Nephron (organoid): ENCODE data around the gene DLX1.

Experiments
- H3K27ac Mint-ChIP-seq, 3 experiments: 2 replicates each; pipeline ENCODE4 v1.8.0; 2020; ENCODE audit warnings: mixed read lengths in 3 of 3, mild to moderate bottlenecking in 2 of 3, moderate library complexity in 1 of 3
- H3K27me3 Mint-ChIP-seq: 2 replicates; pipeline ENCODE4 v1.8.0; 2021; ENCODE audit warnings: low read depth, mild to moderate bottlenecking, moderate library complexity, mixed read lengths
- H3K36me3 Mint-ChIP-seq: 2 replicates; pipeline ENCODE4 v1.8.0; 2020; ENCODE audit warnings: low read depth, mixed read lengths
- H3K4me1 Mint-ChIP-seq: 2 replicates; pipeline ENCODE4 v1.8.0; 2020; ENCODE audit warnings: mixed read lengths
- H3K4me3 Mint-ChIP-seq, 3 experiments: 2 replicates each; pipeline ENCODE4 v1.8.0; 2020; ENCODE audit warnings: mild to moderate bottlenecking in 3 of 3, mixed read lengths in 3 of 3, moderate library complexity in 2 of 3
- H3K9me3 Mint-ChIP-seq: 2 replicates; pipeline ENCODE4 v1.8.0; 2020; ENCODE audit warnings: mixed read lengths
- CTCF ChIP-seq, 3 experiments: fragments of 200-600 bp; sonication (generic); IDR thresholded peaks; one replicate each; pipeline ENCODE4 v1.5.0; 2021; ENCODE audit warnings: antibody characterized with exemption in 3 of 3; ENCODE audit not compliant: unreplicated experiment in 3 of 3

Gene DLX1

GRCh38 chr2:172095146-172095904 is 10.0 kb downstream of the DLX1 start:
- Mint-ChIP-seq H3K27me3 (peaks cover 100% of the 10 kb centered on the region), H3K4me1 (peaks cover 29% of the 10 kb centered on the region), H3K9me3 (peaks cover 3% of the 10 kb centered on the region), H3K36me3 (no peaks in the 10 kb centered on the region), H3K27ac (no peak overlapping the region), H3K4me3 (peak overlapping the region; percentile 71 to 81 (median 81))
- TF ChIP-seq CTCF (IDR thresholded peaks at IDR 0.05; ENCODE audit: unreplicated experiment in 3 of 3), result no peak

- peaks cover 100% of the 10 kb centered on the region for H3K27me3 Mint-ChIP-seq
- no peak overlapping the region for H3K27ac Mint-ChIP-seq
Observed at GRCh38 chr2:172095905-172096625, 10.8 kb downstream of the DLX1 start.

GRCh38 chr2:172096626-172097547 is 11.6 kb downstream of the DLX1 start:
- Mint-ChIP-seq H3K27ac (no peak overlapping the region), H3K4me1 (peaks cover 35% of the 10 kb centered on the region), H3K36me3 (no peaks in the 10 kb centered on the region), H3K9me3 (peaks cover 3% of the 10 kb centered on the region), H3K27me3 (peaks cover 100% of the 10 kb centered on the region), H3K4me3 (peak overlapping the region; percentile 64 to 73 (median 68))
- TF ChIP-seq CTCF (IDR thresholded peaks at IDR 0.05; ENCODE audit: unreplicated experiment in 3 of 3), result no peak

More at GRCh38 chr2:172095905-172096625, 10.8 kb downstream of the DLX1 start:
- Mint-ChIP-seq H3K9me3 (peaks cover 3% of the 10 kb centered on the region), H3K4me1 (peaks cover 29% of the 10 kb centered on the region), H3K36me3 (no peaks in the 10 kb centered on the region), H3K4me3 (peak overlapping the region; percentile 71 to 81 (median 81))
- TF ChIP-seq CTCF (IDR thresholded peaks at IDR 0.05; ENCODE audit: unreplicated experiment in 3 of 3), result peak; percentile 19 to 26 (median 24)

- Mint-ChIP-seq H3K27ac (no peak overlapping the region), H3K36me3 (no peaks in the 10 kb centered on the region), H3K4me1 (peaks cover 38% of the 10 kb centered on the region), H3K9me3 (peaks cover 2% of the 10 kb centered on the region), H3K4me3 (peak overlapping the region; percentile 22 to 64 (median 61)), H3K27me3 (peaks cover 100% of the 10 kb centered on the region)
- TF ChIP-seq CTCF (IDR thresholded peaks at IDR 0.05; ENCODE audit: unreplicated experiment in 3 of 3), result no peak
Observed at GRCh38 chr2:172097557-172098131, 12.3 kb downstream of the DLX1 start.

- no peaks in the 10 kb centered on the region for H3K9me3 Mint-ChIP-seq
- no peak overlapping the region for H3K27ac Mint-ChIP-seq
- TF ChIP-seq CTCF (IDR thresholded peaks at IDR 0.05; ENCODE audit: unreplicated experiment in 3 of 3), result no peak
- H3K36me3 Mint-ChIP-seq, result no peaks in the 10 kb centered on the region
- H3K4me3 Mint-ChIP-seq, result peak overlapping the region; percentile 57 to 68 (median 66)
- peaks cover 44% of the 10 kb centered on the region for H3K4me1 Mint-ChIP-seq
- H3K27me3 Mint-ChIP-seq, result peaks cover 100% of the 10 kb centered on the region
Observed at GRCh38 chr2:172098287-172098649, 13.0 kb downstream of the DLX1 start.
